K562 (cell line): Measurements from ENCODE around the gene PNPLA8. TPM values are rescaled to one million over a fixed set of nuclear protein-coding genes. Genes with fewer than 3 reads are reported as not detected.
A peak's percentile ranks its signal among the peaks of the same experiment; 100 is the strongest.

Experiments used
- ATAC-seq: fragments of 200-7000 bp; cut with Tn5 transposase; 3 replicates; pipeline ENCODE4 v1.9.1; 2020; ENCODE audit warnings: moderate library complexity
- BruUV-seq: library from RNA; stranded (reverse); fragments of 400-500 nt; replicated peaks from 2 replicates; lab custom pipeline; 2021; lab: Mats Ljungman, UMichigan
- CTCF ChIA-PET: fragments of 300-600 bp; formaldehyde crosslinking; extraction: SDS; loops from one replicate; lab custom pipeline; 2021; ENCODE audit warnings: low intra/inter-chr PET ratio; lab: Yijun Ruan, JAX
- POLR2A ChIA-PET: fragments of 300-600, 350-650 bp; sonication (Branson Sonifier 250); formaldehyde crosslinking; extraction: SDS; loops from one replicate; lab custom pipeline; 2021; ENCODE audit warnings: antibody characterized with exemption, inconsistent platforms; lab: Yijun Ruan, JAX
- DNase-seq, 4 experiments: peaks; one replicate each; pipeline versions ENCODE4 v3.0.0 to v3.0.0-alpha.2; 2011 to 2018; ENCODE audit warnings: low spot score in 3 of 4, mixed read lengths in 3 of 4; ENCODE audit errors: extremely low read depth in 1 of 4
- FAIRE-seq: peaks from 2 replicates; lab custom pipeline; 2011; peaks lifted over from hg19 to GRCh38; lab: Jason Lieb, UNC
- H2AFZ ChIP-seq: 2 replicates; pipeline ENCODE4 v1.6.0; 2011; ENCODE audit warnings: low read depth, low read length, control low read depth, inconsistent platforms
- H3K27ac ChIP-seq: fragments of 200-600 bp; 3 replicates; pipeline ENCODE4 v1.8.0; 2011; ENCODE audit warnings: low read depth, mild to moderate bottlenecking, control low read depth, inconsistent platforms, low read length, moderate library complexity, mixed read lengths; ENCODE audit errors: extremely low read depth
- H3K27me3 ChIP-seq, 2 experiments: fragments of 300-600 bp in 1 of 2; 2 replicates in 1 of 2; 3 replicates in 1 of 2; pipeline versions ENCODE4 v1.6.0 to v1.8.0; 2011; ENCODE audit warnings: inconsistent platforms in 2 of 2, low read length in 2 of 2, mild to moderate bottlenecking in 1 of 2, mixed read lengths in 1 of 2, moderate library complexity in 1 of 2; ENCODE audit not compliant: control insufficient read depth in 2 of 2, insufficient read depth in 2 of 2
- H3K36me3 ChIP-seq: fragments of 300-600 bp; 3 replicates; pipeline ENCODE4 v1.8.0; 2011; ENCODE audit warnings: mild to moderate bottlenecking, low read length, inconsistent platforms; ENCODE audit not compliant: control insufficient read depth, insufficient read depth
- H3K4me1 ChIP-seq, 2 experiments: fragments of 200-600 bp in 1 of 2; replicated peaks in 1 of 2; 2 replicates in 1 of 2; 3 replicates in 1 of 2; pipeline versions ENCODE4 v1.5.1 to v1.8.0; 2011; ENCODE audit warnings: inconsistent platforms in 2 of 2, low read length in 2 of 2, mild to moderate bottlenecking in 1 of 2, mixed read lengths in 1 of 2, moderate library complexity in 1 of 2; ENCODE audit not compliant: control insufficient read depth in 2 of 2, insufficient read depth in 2 of 2
- H3K4me2 ChIP-seq: 2 replicates; pipeline ENCODE4 v1.6.1; 2011; ENCODE audit warnings: low read length, control low read depth, inconsistent platforms, mixed read lengths; ENCODE audit not compliant: insufficient read depth
- H3K4me3 ChIP-seq: fragments of 200-600 bp; sonication (generic), shearing (Covaris generic); 2 replicates; pipeline ENCODE4 v1.5.1; 2016; ENCODE audit warnings: control low read depth, inconsistent platforms
- H3K79me2 ChIP-seq: fragments of 200-600 bp; 3 replicates; pipeline ENCODE4 v1.8.0; 2011; ENCODE audit warnings: low read length, inconsistent platforms; ENCODE audit not compliant: control insufficient read depth, insufficient read depth
- H3K9ac ChIP-seq, 2 experiments: 2 replicates each; pipeline versions ENCODE4 v1.6.0 to v1.6.1; 2011; ENCODE audit warnings: low read depth in 2 of 2, low read length in 2 of 2, control low read depth in 1 of 2, inconsistent platforms in 1 of 2, mild to moderate bottlenecking in 1 of 2, mixed read lengths in 1 of 2; ENCODE audit not compliant: insufficient read depth in 1 of 2
- H3K9me1 ChIP-seq: one replicate; pipeline ENCODE4 v1.6.0; 2011; ENCODE audit warnings: inconsistent platforms, mild to moderate bottlenecking, low read length, moderate library complexity; ENCODE audit not compliant: control insufficient read depth, insufficient read depth
- H3K9me3 ChIP-seq: replicated peaks from 2 replicates; pipeline ENCODE4 v1.5.1; 2011; ENCODE audit warnings: low read depth, low read length, inconsistent platforms; ENCODE audit not compliant: control insufficient read depth, insufficient read depth
- H4K20me1 ChIP-seq: replicated peaks from 2 replicates; pipeline ENCODE4 v1.6.1; 2011; ENCODE audit warnings: low read length, inconsistent platforms, mixed read lengths; ENCODE audit not compliant: control insufficient read depth, insufficient read depth
- ARHGAP35 ChIP-seq: fragments of 450-650 bp; IDR thresholded peaks from 2 replicates; pipeline ENCODE4 v1.6.1; 2018; ENCODE audit not compliant: partially characterized antibody
- ELF4 ChIP-seq: fragments of 450-650 bp; formaldehyde crosslinking; IDR thresholded peaks from 2 replicates; pipeline ENCODE4 v1.4.0; 2022; ENCODE audit warnings: missing genetic modification characterization
- HDAC1 ChIP-seq, 2 experiments: fragments of 450-650 bp; IDR thresholded peaks; 2 replicates each; pipeline ENCODE4 v1.6.1; 2016 to 2017; ENCODE audit warnings: inconsistent platforms in 1 of 2, mild to moderate bottlenecking in 1 of 2, moderate library complexity in 1 of 2
- HMG20B ChIP-seq: fragments of 250-450 bp; sonication (Bioruptor Pico); IDR thresholded peaks from 2 replicates; pipeline ENCODE4 v1.5.0; 2021; ENCODE audit warnings: mild to moderate bottlenecking
- MED1 ChIP-seq: sonication (generic); formaldehyde crosslinking; IDR thresholded peaks from 2 replicates; pipeline ENCODE4 v1.8.1; 2023; ENCODE audit warnings: missing genetic modification reagents, borderline replicate concordance
- NEUROD1 ChIP-seq: fragments of 150-350 bp; IDR thresholded peaks from 2 replicates; pipeline ENCODE4 v1.6.1; 2014; ENCODE audit warnings: borderline replicate concordance, low read length, low read depth; ENCODE audit not compliant: partially characterized antibody
- NFE2L1 ChIP-seq: fragments of 450-650 bp; IDR thresholded peaks from 2 replicates; pipeline ENCODE4 v1.6.1; 2016; ENCODE audit warnings: missing genetic modification characterization, low read depth, mild to moderate bottlenecking, missing compliant biosample characterization, moderate library complexity, borderline replicate concordance
- NUFIP1 ChIP-seq: fragments of 450-650 bp; IDR thresholded peaks from 2 replicates; pipeline ENCODE4 v1.6.1; 2018; ENCODE audit not compliant: partially characterized antibody
- RFX1 ChIP-seq: fragments of 450-650 bp; IDR thresholded peaks from 2 replicates; pipeline ENCODE4 v1.6.1; 2016; ENCODE audit warnings: mild to moderate bottlenecking, moderate library complexity
- SMARCA4 ChIP-seq: fragments of 450-650 bp; IDR thresholded peaks from 2 replicates; pipeline ENCODE4 v1.6.1; 2016
- ZNF239 ChIP-seq: fragments of 250-450 bp; sonication (Bioruptor Pico); IDR thresholded peaks from 2 replicates; pipeline ENCODE4 v1.4.0; 2020; ENCODE audit warnings: mild to moderate bottlenecking
- WGBS: fragments of 100-300 bp; shearing (Covaris generic); methylation state at CpG from one replicate; pipeline ENCODE4 v1.1.6; 2016; ENCODE audit warnings: low coverage, mixed read lengths; ENCODE audit not compliant: insufficient coverage; ENCODE audit errors: missing lambda C conversion rate; 5-methylcytosine and 5-hydroxymethylcytosine counted together
- in situ Hi-C: fragments of 300-500 bp; cut with MboI; formaldehyde crosslinking; loops from 4 replicates; pipeline ENCODE4 v1.15.0; 2018; ENCODE audit warnings: inconsistent platforms, mixed read lengths
- intact Hi-C: fragments of 100-400 bp; cut with micrococcal nuclease; formaldehyde crosslinking; loops from 2 replicates; pipeline ENCODE4 v1.14.2; 2022
- polyA plus RNA-seq, 8 experiments: library from polyadenylated mRNA; depleted of rRNA in 4 of 8; stranded (reverse) in 5 of 8; unstranded in 3 of 8; fragments of >200 nt; fragmentation: Nextera tagmentation in 2 of 8; fragmentation: Illumina TruSeq in 1 of 8; extraction: Ambion mirVana in 2 of 8; extraction: Trizol in 1 of 8; gene quantifications; 2 replicates each; pipeline versions ENCODE4 v1.2.1 to v1.2.3, GENCODE V29; 2011 to 2014; ENCODE audit warnings: inconsistent platforms in 1 of 8, missing spikeins in 1 of 8
- total RNA-seq, 7 experiments: library from RNA; depleted of rRNA in 6 of 7; stranded (reverse); fragments of >200 nt in 6 of 7; fragmentation: Illumina TruSeq in 2 of 7; extraction: Trizol in 2 of 7; gene quantifications; 2 replicates each; pipeline versions ENCODE4 v1.2.1 to v1.2.3, GENCODE V29; 2011 to 2021; ENCODE audit warnings: low replicate concordance in 1 of 7
- TF ChIP-seq, protein P1 (sequence below): sonication (generic); formaldehyde crosslinking; IDR thresholded peaks from 2 replicates; pipeline ENCODE4 v1.8.1; 2023; ENCODE audit warnings: missing genetic modification reagents, mild to moderate bottlenecking, borderline replicate concordance
- TF ChIP-seq, protein P2 (sequence below): sonication (generic); formaldehyde crosslinking; IDR thresholded peaks from 2 replicates; pipeline ENCODE4 v1.9.0; 2022; ENCODE audit warnings: mild to moderate bottlenecking, missing genetic modification reagents
- TF ChIP-seq, protein P3 (sequence below), 2 experiments: IDR thresholded peaks; 2 replicates each; pipeline ENCODE4 v1.6.1; 2012; ENCODE audit warnings: improper control_type of control experiment in 2 of 2, low read depth in 2 of 2, low read length in 2 of 2, borderline replicate concordance in 1 of 2

Gene PNPLA8
- total and polyA plus RNA-seq, 9 of the 15 experiments (the other 6 are each of a cell fraction or from before 2014, with no cell fraction given) = 12.8 to 27.6 (median 16.3) TPM

DNA sequence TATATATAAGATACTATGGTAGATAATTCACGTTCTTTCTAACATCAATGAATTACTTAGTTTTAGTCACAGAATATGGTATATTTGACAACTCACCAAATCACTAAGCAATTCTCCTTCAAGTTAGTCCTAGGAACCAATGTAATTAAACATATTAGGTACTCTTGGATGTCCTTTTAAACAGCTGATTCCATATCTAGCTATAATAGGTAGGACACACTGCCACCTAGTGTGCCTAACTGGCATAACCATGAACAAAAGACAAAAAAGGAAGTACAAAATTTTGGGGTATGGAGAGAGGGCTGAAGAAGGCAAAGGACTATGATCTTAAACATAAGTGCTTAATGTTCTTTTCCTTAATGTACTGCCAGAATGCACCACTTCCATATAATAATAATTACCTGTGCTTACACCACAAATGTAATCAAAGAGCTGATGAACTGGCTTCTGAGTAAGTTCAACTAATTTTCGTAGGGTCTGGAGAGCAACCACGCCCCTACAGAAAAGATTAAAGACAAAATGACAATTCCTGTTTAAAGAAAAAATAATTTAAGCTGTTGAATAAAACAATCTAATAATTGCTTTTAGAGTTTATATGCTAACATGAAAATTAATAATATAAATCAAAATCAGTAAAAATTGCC, 28.7 kb downstream of the PNPLA8 start:
- POLR2A ChIA-PET = interaction anchor here (0.5 to 1.1 kb wide), 4 partner anchors 20 to 41 kb away, joined by 3 to 5 read pairs (median 4); partner anchors contain the start of genes NRCAM and PNPLA8
- H3K9ac ChIP-seq = no peak overlapping the region
- no peaks in the 10 kb centered on the region for H3K9me3 ChIP-seq
- no peaks in the 10 kb centered on the region for H3K9me1 ChIP-seq
- no peak overlapping the region for H3K27ac ChIP-seq
- H4K20me1 ChIP-seq = no peaks in the 10 kb centered on the region
- no peak overlapping the region for H3K4me2 ChIP-seq
- CTCF ChIA-PET = interaction anchor here (0.9 to 3.2 kb wide), 5 partner anchors 41 to 1034 kb away, joined by 3 to 29 read pairs (median 6); partner anchors contain the start of gene NRCAM
- peaks cover 10% of the 10 kb centered on the region; the same call in 2 of the 3 replicates for H3K36me3 ChIP-seq
- H3K4me3 ChIP-seq = no peak overlapping the region
- no peaks in the 10 kb centered on the region for H3K27me3 ChIP-seq
- DNase-seq (peak; percentile 70 to 82 (median 70)), ATAC-seq (peak; percentile 91), FAIRE-seq (peak; percentile 92)
- in situ Hi-C loops (no loop called here), intact Hi-C loops (loop anchor here (1.0 to 10.0 kb wide), 5 partner anchors 36 to 383 kb away; no protein-coding TSS in a partner anchor)
- H3K79me2 ChIP-seq = no peaks in the 10 kb centered on the region
- H3K4me1 ChIP-seq = no peaks in the 10 kb centered on the region
- BruUV-seq = no TSS peak
- WGBS = 88% methylated on average over 3 of the region's 3 CpGs
- H2AFZ ChIP-seq = no peak overlapping the region
- TF ChIP-seq, protein P1, sequence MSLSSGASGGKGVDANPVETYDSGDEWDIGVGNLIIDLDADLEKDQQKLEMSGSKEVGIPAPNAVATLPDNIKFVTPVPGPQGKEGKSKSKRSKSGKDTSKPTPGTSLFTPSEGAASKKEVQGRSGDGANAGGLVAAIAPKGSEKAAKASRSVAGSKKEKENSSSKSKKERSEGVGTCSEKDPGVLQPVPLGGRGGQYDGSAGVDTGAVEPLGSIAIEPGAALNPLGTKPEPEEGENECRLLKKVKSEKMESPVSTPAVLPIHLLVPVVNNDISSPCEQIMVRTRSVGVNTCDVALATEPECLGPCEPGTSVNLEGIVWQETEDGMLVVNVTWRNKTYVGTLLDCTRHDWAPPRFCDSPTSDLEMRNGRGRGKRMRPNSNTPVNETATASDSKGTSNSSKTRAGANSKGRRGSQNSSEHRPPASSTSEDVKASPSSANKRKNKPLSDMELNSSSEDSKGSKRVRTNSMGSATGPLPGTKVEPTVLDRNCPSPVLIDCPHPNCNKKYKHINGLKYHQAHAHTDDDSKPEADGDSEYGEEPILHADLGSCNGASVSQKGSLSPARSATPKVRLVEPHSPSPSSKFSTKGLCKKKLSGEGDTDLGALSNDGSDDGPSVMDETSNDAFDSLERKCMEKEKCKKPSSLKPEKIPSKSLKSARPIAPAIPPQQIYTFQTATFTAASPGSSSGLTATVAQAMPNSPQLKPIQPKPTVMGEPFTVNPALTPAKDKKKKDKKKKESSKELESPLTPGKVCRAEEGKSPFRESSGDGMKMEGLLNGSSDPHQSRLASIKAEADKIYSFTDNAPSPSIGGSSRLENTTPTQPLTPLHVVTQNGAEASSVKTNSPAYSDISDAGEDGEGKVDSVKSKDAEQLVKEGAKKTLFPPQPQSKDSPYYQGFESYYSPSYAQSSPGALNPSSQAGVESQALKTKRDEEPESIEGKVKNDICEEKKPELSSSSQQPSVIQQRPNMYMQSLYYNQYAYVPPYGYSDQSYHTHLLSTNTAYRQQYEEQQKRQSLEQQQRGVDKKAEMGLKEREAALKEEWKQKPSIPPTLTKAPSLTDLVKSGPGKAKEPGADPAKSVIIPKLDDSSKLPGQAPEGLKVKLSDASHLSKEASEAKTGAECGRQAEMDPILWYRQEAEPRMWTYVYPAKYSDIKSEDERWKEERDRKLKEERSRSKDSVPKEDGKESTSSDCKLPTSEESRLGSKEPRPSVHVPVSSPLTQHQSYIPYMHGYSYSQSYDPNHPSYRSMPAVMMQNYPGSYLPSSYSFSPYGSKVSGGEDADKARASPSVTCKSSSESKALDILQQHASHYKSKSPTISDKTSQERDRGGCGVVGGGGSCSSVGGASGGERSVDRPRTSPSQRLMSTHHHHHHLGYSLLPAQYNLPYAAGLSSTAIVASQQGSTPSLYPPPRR (CRISPR knock-in tag) = no peak
- no peak; the same call in 1 of the 2 replicates for TF ChIP-seq ZNF239 (CRISPR knock-in tag)
- TF ChIP-seq, protein P2, sequence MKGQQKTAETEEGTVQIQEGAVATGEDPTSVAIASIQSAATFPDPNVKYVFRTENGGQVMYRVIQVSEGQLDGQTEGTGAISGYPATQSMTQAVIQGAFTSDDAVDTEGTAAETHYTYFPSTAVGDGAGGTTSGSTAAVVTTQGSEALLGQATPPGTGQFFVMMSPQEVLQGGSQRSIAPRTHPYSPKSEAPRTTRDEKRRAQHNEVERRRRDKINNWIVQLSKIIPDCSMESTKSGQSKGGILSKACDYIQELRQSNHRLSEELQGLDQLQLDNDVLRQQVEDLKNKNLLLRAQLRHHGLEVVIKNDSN (CRISPR knock-in tag) = no peak
- no peak for TF ChIP-seq ARHGAP35
- TF ChIP-seq RFX1 = no peak
- TF ChIP-seq HDAC1 (IDR thresholded peaks at IDR 0.05) = no peak
- TF ChIP-seq ELF4 (CRISPR knock-in tag) = no peak
- no peak for TF ChIP-seq MED1 (CRISPR knock-in tag)
- TF ChIP-seq, protein P3, sequence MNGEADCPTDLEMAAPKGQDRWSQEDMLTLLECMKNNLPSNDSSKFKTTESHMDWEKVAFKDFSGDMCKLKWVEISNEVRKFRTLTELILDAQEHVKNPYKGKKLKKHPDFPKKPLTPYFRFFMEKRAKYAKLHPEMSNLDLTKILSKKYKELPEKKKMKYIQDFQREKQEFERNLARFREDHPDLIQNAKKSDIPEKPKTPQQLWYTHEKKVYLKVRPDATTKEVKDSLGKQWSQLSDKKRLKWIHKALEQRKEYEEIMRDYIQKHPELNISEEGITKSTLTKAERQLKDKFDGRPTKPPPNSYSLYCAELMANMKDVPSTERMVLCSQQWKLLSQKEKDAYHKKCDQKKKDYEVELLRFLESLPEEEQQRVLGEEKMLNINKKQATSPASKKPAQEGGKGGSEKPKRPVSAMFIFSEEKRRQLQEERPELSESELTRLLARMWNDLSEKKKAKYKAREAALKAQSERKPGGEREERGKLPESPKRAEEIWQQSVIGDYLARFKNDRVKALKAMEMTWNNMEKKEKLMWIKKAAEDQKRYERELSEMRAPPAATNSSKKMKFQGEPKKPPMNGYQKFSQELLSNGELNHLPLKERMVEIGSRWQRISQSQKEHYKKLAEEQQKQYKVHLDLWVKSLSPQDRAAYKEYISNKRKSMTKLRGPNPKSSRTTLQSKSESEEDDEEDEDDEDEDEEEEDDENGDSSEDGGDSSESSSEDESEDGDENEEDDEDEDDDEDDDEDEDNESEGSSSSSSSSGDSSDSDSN (IDR thresholded peaks at IDR 0.05; ENCODE audit: borderline replicate concordance in 1 of 2, low read depth in 2 of 2, low read length in 2 of 2) = no peak
- TF ChIP-seq SMARCA4 = 0 out of 2 replicates have a peak, but pooled peaks have one; percentile 25
- TF ChIP-seq HMG20B (CRISPR knock-in tag) = no peak
- no peak for TF ChIP-seq NEUROD1
- TF ChIP-seq NUFIP1 = no peak
- no peak for TF ChIP-seq NFE2L1 (tag)
